Endothelial cell of umbilical vein (primary cell): ENCODE results near the gene MPP3. TPM values are rescaled to one million over a fixed set of nuclear protein-coding genes. Genes with fewer than 3 reads are reported as not detected.

Source experiments
- BruUV-seq: library from RNA; stranded (reverse); fragments of 400-500 nt; replicated peaks from 2 replicates; lab custom pipeline; 2021; lab: Mats Ljungman, UMichigan
- CTCF ChIA-PET: fragments of 300-600, 350-600 bp; sonication (Branson Sonifier 250); formaldehyde crosslinking; loops from one replicate; lab custom pipeline; 2021; ENCODE audit warnings: antibody characterized with exemption, inconsistent platforms; lab: Charles Lee
- POLR2A ChIA-PET: fragments of 300-600, 350-600 bp; sonication (Branson Sonifier 250); formaldehyde crosslinking; loops from one replicate; lab custom pipeline; 2021; ENCODE audit warnings: antibody characterized with exemption, inconsistent platforms; lab: Charles Lee
- DNase-seq: peaks from one replicate; pipeline ENCODE4 v3.0.0-alpha.2; 2011; ENCODE audit warnings: low read depth, low spot score
- FAIRE-seq: peaks from 2 replicates; lab custom pipeline; 2011; peaks lifted over from hg19 to GRCh38; lab: Jason Lieb, UNC
- H2AFZ ChIP-seq: 2 replicates; pipeline ENCODE4 v1.6.0; 2012; ENCODE audit warnings: low read depth, low read length, control low read depth, inconsistent platforms
- H3K27ac ChIP-seq: 2 replicates; pipeline ENCODE4 v1.5.1; 2011; ENCODE audit warnings: low read depth, mild to moderate bottlenecking, control low read depth, low read length, moderate library complexity; ENCODE audit not compliant: insufficient read depth
- H3K27me3 ChIP-seq, 2 experiments: 2 replicates each; pipeline versions ENCODE4 v1.6.0 to v1.6.1; 2011; ENCODE audit warnings: low read length in 2 of 2, mixed read lengths in 1 of 2; ENCODE audit not compliant: control insufficient read depth in 2 of 2, insufficient read depth in 2 of 2
- H3K36me3 ChIP-seq, 2 experiments: 2 replicates in 1 of 2; 3 replicates in 1 of 2; pipeline ENCODE4 v1.5.1; 2011; ENCODE audit warnings: low read length in 2 of 2, mild to moderate bottlenecking in 1 of 2, moderate library complexity in 1 of 2; ENCODE audit not compliant: control insufficient read depth in 2 of 2, insufficient read depth in 2 of 2; ENCODE audit errors: extremely low read depth in 1 of 2
- H3K4me1 ChIP-seq: 3 replicates; pipeline ENCODE4 v1.5.1; 2011; ENCODE audit warnings: mild to moderate bottlenecking, low read length; ENCODE audit not compliant: control insufficient read depth, insufficient read depth; ENCODE audit errors: extremely low read depth
- H3K4me2 ChIP-seq: 2 replicates; pipeline ENCODE4 v1.6.1; 2011; ENCODE audit warnings: low read length, control low read depth, mixed read lengths; ENCODE audit not compliant: insufficient read depth
- H3K4me3 ChIP-seq, 3 experiments: fragments of 200-600 bp in 1 of 3; sonication (generic), shearing (Covaris generic) in 1 of 3; replicated peaks in 1 of 3; 2 replicates each; pipeline ENCODE4 v1.5.1; 2011 to 2016; ENCODE audit warnings: control low read depth in 3 of 3, low read length in 3 of 3, mild to moderate bottlenecking in 2 of 3, inconsistent platforms in 1 of 3, low read depth in 1 of 3, moderate library complexity in 1 of 3; ENCODE audit not compliant: insufficient read depth in 1 of 3
- H3K79me2 ChIP-seq: 2 replicates; pipeline ENCODE4 v1.6.0; 2012; ENCODE audit warnings: low read length, inconsistent platforms; ENCODE audit not compliant: control insufficient read depth, insufficient read depth
- H3K9ac ChIP-seq: replicated peaks from 2 replicates; pipeline ENCODE3; 2011; ENCODE audit warnings: low read length, control low read depth; ENCODE audit not compliant: insufficient read depth; ENCODE audit errors: extremely low read depth
- H3K9me1 ChIP-seq: replicated peaks from 3 replicates; pipeline ENCODE4 v1.6.0; 2011; ENCODE audit warnings: mild to moderate bottlenecking, low read length; ENCODE audit not compliant: control insufficient read depth, insufficient read depth; ENCODE audit errors: extremely low read depth
- H3K9me3 ChIP-seq: replicated peaks from 2 replicates; pipeline ENCODE4 v1.5.1; 2012; ENCODE audit warnings: low read length, inconsistent platforms; ENCODE audit not compliant: control insufficient read depth, insufficient read depth
- H4K20me1 ChIP-seq: replicated peaks from 2 replicates; pipeline ENCODE3; 2011; ENCODE audit warnings: mild to moderate bottlenecking, low read length; ENCODE audit not compliant: control insufficient read depth, insufficient read depth; ENCODE audit errors: extremely low read depth
- EZH2 ChIP-seq: IDR thresholded peaks from 2 replicates; pipeline ENCODE4 v1.6.1; 2012; ENCODE audit warnings: borderline replicate concordance, low read depth, mild to moderate bottlenecking, moderate library complexity, low read length, inconsistent platforms; ENCODE audit not compliant: severe bottlenecking
- FOS ChIP-seq: IDR thresholded peaks from 2 replicates; pipeline ENCODE4 v1.6.1; 2011; ENCODE audit warnings: mild to moderate bottlenecking, low read length, moderate library complexity, borderline replicate concordance; ENCODE audit not compliant: insufficient read depth
- JUN ChIP-seq: IDR thresholded peaks from 2 replicates; pipeline ENCODE4 v1.6.1; 2011; ENCODE audit warnings: borderline replicate concordance, low read depth; ENCODE audit not compliant: insufficient read length, insufficient read depth
- MYC ChIP-seq: IDR thresholded peaks from one replicate; pipeline ENCODE4 v1.6.1; 2011; ENCODE audit warnings: mild to moderate bottlenecking, low read depth, low read length
- POLR2A ChIP-seq: IDR thresholded peaks from 2 replicates; pipeline ENCODE4 v1.6.1; 2012; ENCODE audit warnings: low read depth, mild to moderate bottlenecking, control low read depth, low read length
- POLR2AphosphoS5 ChIP-seq: IDR thresholded peaks from 2 replicates; pipeline ENCODE4 v1.6.1; 2012; ENCODE audit warnings: low read depth, mild to moderate bottlenecking, control low read depth, low read length, moderate library complexity; ENCODE audit not compliant: insufficient read depth
- dilution Hi-C: fragments of 300-500 bp; cut with MboI; formaldehyde crosslinking; loops from one replicate; pipeline ENCODE4 v1.15.0; 2019; ENCODE audit warnings: low sequenced_read_pairs; ENCODE audit not compliant: extremely low pct_ligation_motif_present
- intact Hi-C: fragments of 100-400 bp; cut with micrococcal nuclease; formaldehyde crosslinking; loops from one replicate; pipeline ENCODE4 v1.10.0; 2022
- polyA plus RNA-seq, 4 experiments: library from polyadenylated mRNA; depleted of rRNA in 3 of 4; stranded (reverse) in 3 of 4; unstranded in 1 of 4; fragments of >200 nt; gene quantifications; 2 replicates each; pipeline versions ENCODE4 v1.2.1 to v1.2.3, GENCODE V29; 2011 to 2012; ENCODE audit warnings: missing spikeins in 1 of 4
- total RNA-seq: library from RNA; stranded (reverse); gene quantifications from 2 replicates; pipeline ENCODE4 v1.2.3, GENCODE V29; 2021

MPP3 gene
- total and polyA plus RNA-seq, 2 donors (not counting 3 experiments of a cell fraction or from before 2014, with no cell fraction given): 6.1 to 11.3 TPM

DNA sequence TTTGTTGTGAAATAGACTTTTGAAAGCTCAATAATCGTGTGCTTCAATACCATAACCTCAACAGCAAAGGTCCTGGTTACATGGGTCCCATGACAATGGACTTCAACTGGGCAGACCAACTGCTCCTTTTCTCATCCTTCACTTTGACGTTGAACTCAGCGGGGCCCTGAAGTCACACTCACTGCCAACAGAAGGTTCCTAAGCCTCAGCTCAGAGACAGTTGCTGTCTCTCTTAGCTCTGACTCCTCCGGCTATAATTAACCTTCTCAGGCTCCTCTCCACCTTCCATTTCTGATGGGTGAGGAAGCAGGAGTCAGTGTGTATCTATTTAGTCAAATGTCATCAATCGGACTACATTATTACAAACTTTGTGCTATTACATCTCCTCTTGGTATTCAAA, 23.8 kb downstream of the MPP3 start:
- Histone ChIP-seq H4K20me1 (no peaks in the 10 kb centered on the region), H3K4me1 (peaks cover 3% of the 10 kb centered on the region), H3K27me3 (no peaks in the 10 kb centered on the region), H3K9me1 (no peaks in the 10 kb centered on the region), H3K27ac (no peak overlapping the region), H3K4me2 (no peak overlapping the region), H3K4me3 (no peak overlapping the region), H3K9ac (no peak overlapping the region), H3K9me3 (no peaks in the 10 kb centered on the region), H2AFZ (no peak overlapping the region), H3K79me2 (no peaks in the 10 kb centered on the region), H3K36me3 (peaks cover 2 to 3% of the 10 kb centered on the region in 2 experiments)
- BruUV-seq: no TSS peak
- intact Hi-C loops: no loop called here
- dilution Hi-C loops: no loop called here
- TF ChIP-seq MYC (no peak), POLR2A (no peak), FOS (no peak), EZH2 (no peak), JUN (no peak), POLR2AphosphoS5 (no peak)
- FAIRE-seq: no peak
- POLR2A ChIA-PET: no interaction called here
- CTCF ChIA-PET: interaction anchor here (1.1 kb wide), 1 partner anchor 37 kb away, joined by 4 read pairs; no protein-coding TSS in a partner anchor
- no peak for DNase-seq

DNA sequence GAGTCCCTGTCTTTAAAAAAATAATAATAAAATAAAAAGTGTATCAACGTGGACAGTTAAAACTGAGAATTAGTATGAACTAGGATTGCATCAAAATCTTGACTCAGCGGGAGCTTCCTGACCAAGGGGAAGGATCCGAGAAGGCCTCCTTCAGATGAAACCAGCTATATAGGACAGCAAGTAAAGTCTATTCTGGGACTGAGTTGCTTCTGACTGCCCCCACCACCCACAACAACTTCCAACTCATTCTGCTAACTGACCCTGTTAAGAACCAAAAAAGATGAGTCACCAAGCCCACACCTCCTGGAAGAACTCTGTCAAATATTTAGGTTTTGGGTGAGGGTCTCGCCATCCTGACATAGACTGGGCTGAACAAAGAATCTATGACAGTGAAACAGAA, 24.9 kb downstream of the MPP3 start:
- no peak overlapping the region for H3K4me2 ChIP-seq
- H3K9me3 ChIP-seq: no peaks in the 10 kb centered on the region
- no peak for TF ChIP-seq JUN
- TF ChIP-seq POLR2AphosphoS5: no peak
- no peak overlapping the region for H2AFZ ChIP-seq
- ChIA-PET POLR2A (no interaction called here), CTCF (interaction anchor here (0.5 kb wide), 1 partner anchor 10 kb away, joined by 3 read pairs; no protein-coding TSS in a partner anchor)
- no peak overlapping the region for H3K27ac ChIP-seq
- H3K9ac ChIP-seq: no peak overlapping the region
- H3K36me3 ChIP-seq: peaks cover 0 to 1% of the 10 kb centered on the region in 2 experiments
- no peaks in the 10 kb centered on the region for H3K27me3 ChIP-seq
- BruUV-seq: no TSS peak
- FAIRE-seq: no peak
- H4K20me1 ChIP-seq: no peaks in the 10 kb centered on the region
- intact Hi-C loops: no loop called here
- no peaks in the 10 kb centered on the region for H3K9me1 ChIP-seq
- no peak for DNase-seq
- H3K4me3 ChIP-seq: no peak overlapping the region
- dilution Hi-C loops: no loop called here
- H3K79me2 ChIP-seq: no peaks in the 10 kb centered on the region
- peaks cover 9% of the 10 kb centered on the region for H3K4me1 ChIP-seq
